Measurements from ENCODE around the gene TMPRSS9.
"Not testable (repeated sequence)": the region's sequence is repeated elsewhere in the genome, so short reads cannot be mapped to it uniquely, and the experiment has no call there.

The TMPRSS9 gene

GRCh38 chr19:2345794-2346663 lies 14.0 kb upstream of the TMPRSS9 start:
- Histone ChIP-seq H3K36me3 (ENCODE audit: control insufficient read depth, low read depth, low read length) (no peaks in the 10 kb centered on the region), H3K9ac (ENCODE audit: low read length) (no peak overlapping the region), H3K4me3 (ENCODE audit: low read length) (no peak overlapping the region), H3K27ac (ENCODE audit: low read length) (no peak overlapping the region), H3K27me3 (ENCODE audit: control insufficient read depth, insufficient read depth, low read length) (no peaks in the 10 kb centered on the region), H3K4me1 (ENCODE audit: control insufficient read depth, low read depth, low read length) (no peaks in the 10 kb centered on the region), H3K9me3 (ENCODE audit: control insufficient read depth, low read depth, low read length) (no peaks in the 10 kb centered on the region)

GRCh38 chr19:2349818-2350217 lies 10.2 kb upstream of the TMPRSS9 start:
- H3K27me3 ChIP-seq (ENCODE audit: control insufficient read depth, insufficient read depth, low read length); H3K4me1 ChIP-seq (ENCODE audit: control insufficient read depth, low read depth, low read length); H3K9ac ChIP-seq (ENCODE audit: low read length); H3K36me3 ChIP-seq (ENCODE audit: control insufficient read depth, low read depth, low read length); H3K4me3 ChIP-seq (ENCODE audit: low read length); H3K27ac ChIP-seq (ENCODE audit: low read length); H3K9me3 ChIP-seq (ENCODE audit: control insufficient read depth, low read depth, low read length): not testable (repeated sequence)

- Histone ChIP-seq H3K9ac (ENCODE audit: low read length) (no peak overlapping the region), H3K36me3 (ENCODE audit: control insufficient read depth, low read depth, low read length) (no peaks in the 10 kb centered on the region), H3K4me1 (ENCODE audit: control insufficient read depth, low read depth, low read length) (no peaks in the 10 kb centered on the region), H3K27ac (ENCODE audit: low read length) (no peak overlapping the region), H3K4me3 (ENCODE audit: low read length) (no peak overlapping the region), H3K9me3 (ENCODE audit: control insufficient read depth, low read depth, low read length) (no peaks in the 10 kb centered on the region), H3K27me3 (ENCODE audit: control insufficient read depth, insufficient read depth, low read length) (no peaks in the 10 kb centered on the region)
Observed at GRCh38 chr19:2350656-2351055, 9.4 kb upstream of the TMPRSS9 start.

- Histone ChIP-seq H3K27me3 (ENCODE audit: control insufficient read depth, insufficient read depth, low read length) (no peaks in the 10 kb centered on the region), H3K4me3 (ENCODE audit: low read length) (no peak overlapping the region), H3K36me3 (ENCODE audit: control insufficient read depth, low read depth, low read length) (no peaks in the 10 kb centered on the region), H3K27ac (ENCODE audit: low read length) (no peak overlapping the region), H3K9ac (ENCODE audit: low read length) (no peak overlapping the region), H3K4me1 (ENCODE audit: control insufficient read depth, low read depth, low read length) (no peaks in the 10 kb centered on the region), H3K9me3 (ENCODE audit: control insufficient read depth, low read depth, low read length) (no peaks in the 10 kb centered on the region)
Observed at GRCh38 chr19:2351591-2351990, 8.5 kb upstream of the TMPRSS9 start.

- no peaks in the 10 kb centered on the region for H3K27me3 ChIP-seq (ENCODE audit: control insufficient read depth, insufficient read depth, low read length)
- no peak overlapping the region for H3K4me3 ChIP-seq (ENCODE audit: low read length)
- no peaks in the 10 kb centered on the region for H3K9me3 ChIP-seq (ENCODE audit: control insufficient read depth, low read depth, low read length)
- H3K4me1 ChIP-seq (ENCODE audit: control insufficient read depth, low read depth, low read length), result no peaks in the 10 kb centered on the region
- no peak overlapping the region for H3K9ac ChIP-seq (ENCODE audit: low read length)
- H3K36me3 ChIP-seq (ENCODE audit: control insufficient read depth, low read depth, low read length), result no peaks in the 10 kb centered on the region
- no peak overlapping the region for H3K27ac ChIP-seq (ENCODE audit: low read length)
Observed at GRCh38 chr19:2352121-2352520, 7.9 kb upstream of the TMPRSS9 start.

- Histone ChIP-seq H3K9ac (ENCODE audit: low read length) (no peak overlapping the region), H3K4me3 (ENCODE audit: low read length) (no peak overlapping the region), H3K36me3 (ENCODE audit: control insufficient read depth, low read depth, low read length) (no peaks in the 10 kb centered on the region), H3K27ac (ENCODE audit: low read length) (no peak overlapping the region), H3K4me1 (ENCODE audit: control insufficient read depth, low read depth, low read length) (no peaks in the 10 kb centered on the region), H3K27me3 (ENCODE audit: control insufficient read depth, insufficient read depth, low read length) (peaks cover 4% of the 10 kb centered on the region), H3K9me3 (ENCODE audit: control insufficient read depth, low read depth, low read length) (no peaks in the 10 kb centered on the region)
Observed at GRCh38 chr19:2353159-2353886, 6.7 kb upstream of the TMPRSS9 start.

GRCh38 chr19:2353887-2354592 lies 6.0 kb upstream of the TMPRSS9 start:
- no peak overlapping the region for H3K9ac ChIP-seq (ENCODE audit: low read length)
- no peaks in the 10 kb centered on the region for H3K36me3 ChIP-seq (ENCODE audit: control insufficient read depth, low read depth, low read length)
- H3K27me3 ChIP-seq (ENCODE audit: control insufficient read depth, insufficient read depth, low read length), result peaks cover 10% of the 10 kb centered on the region

GRCh38 chr19:2354670-2355069 lies 5.4 kb upstream of the TMPRSS9 start:
- no peak overlapping the region for H3K9ac ChIP-seq (ENCODE audit: low read length)
- H3K9me3 ChIP-seq (ENCODE audit: control insufficient read depth, low read depth, low read length), result no peaks in the 10 kb centered on the region
- H3K36me3 ChIP-seq (ENCODE audit: control insufficient read depth, low read depth, low read length), result no peaks in the 10 kb centered on the region
- no peaks in the 10 kb centered on the region for H3K4me1 ChIP-seq (ENCODE audit: control insufficient read depth, low read depth, low read length)
- no peak overlapping the region for H3K27ac ChIP-seq (ENCODE audit: low read length)
- no peak overlapping the region for H3K4me3 ChIP-seq (ENCODE audit: low read length)
- H3K27me3 ChIP-seq (ENCODE audit: control insufficient read depth, insufficient read depth, low read length), result peaks cover 14% of the 10 kb centered on the region

More at GRCh38 chr19:2353887-2354592, 6.0 kb upstream of the TMPRSS9 start:
- H3K4me3 ChIP-seq (ENCODE audit: low read length), result no peak overlapping the region
- H3K27ac ChIP-seq (ENCODE audit: low read length), result no peak overlapping the region
- no peaks in the 10 kb centered on the region for H3K4me1 ChIP-seq (ENCODE audit: control insufficient read depth, low read depth, low read length)
- no peaks in the 10 kb centered on the region for H3K9me3 ChIP-seq (ENCODE audit: control insufficient read depth, low read depth, low read length)

- Histone ChIP-seq H3K36me3 (ENCODE audit: control insufficient read depth, low read depth, low read length) (no peaks in the 10 kb centered on the region), H3K27ac (ENCODE audit: low read length) (no peak overlapping the region), H3K27me3 (ENCODE audit: control insufficient read depth, insufficient read depth, low read length) (peaks cover 20% of the 10 kb centered on the region), H3K9ac (ENCODE audit: low read length) (no peak overlapping the region), H3K9me3 (ENCODE audit: control insufficient read depth, low read depth, low read length) (no peaks in the 10 kb centered on the region), H3K4me1 (ENCODE audit: control insufficient read depth, low read depth, low read length) (no peaks in the 10 kb centered on the region), H3K4me3 (ENCODE audit: low read length) (no peak overlapping the region)
Observed at GRCh38 chr19:2355168-2356035, 4.7 kb upstream of the TMPRSS9 start.

- H3K36me3 ChIP-seq (ENCODE audit: control insufficient read depth, low read depth, low read length), result no peaks in the 10 kb centered on the region
- H3K27ac ChIP-seq (ENCODE audit: low read length), result no peak overlapping the region
- no peak overlapping the region for H3K9ac ChIP-seq (ENCODE audit: low read length)
- H3K27me3 ChIP-seq (ENCODE audit: control insufficient read depth, insufficient read depth, low read length), result peaks cover 25% of the 10 kb centered on the region
- no peak overlapping the region for H3K4me3 ChIP-seq (ENCODE audit: low read length)
- H3K9me3 ChIP-seq (ENCODE audit: control insufficient read depth, low read depth, low read length), result no peaks in the 10 kb centered on the region
- no peaks in the 10 kb centered on the region for H3K4me1 ChIP-seq (ENCODE audit: control insufficient read depth, low read depth, low read length)
Observed at GRCh38 chr19:2356036-2356646, 3.9 kb upstream of the TMPRSS9 start.

Measured in iPS-18a (cell line).